HFFc6 (cell line): Measurements from ENCODE around the gene DOCK2. TPM values are rescaled to one million over a fixed set of nuclear protein-coding genes. Genes with fewer than 3 reads are reported as not detected.

Experiments
- DNase-seq: peaks from one replicate; pipeline ENCODE4 v3.0.0-alpha.2; 2018
- H3K27ac Mint-ChIP-seq: 2 replicates; pipeline ENCODE4 v1.8.0; 2020; ENCODE audit warnings: mild to moderate bottlenecking, mixed read lengths
- H3K27me3 Mint-ChIP-seq: 2 replicates; pipeline ENCODE4 v1.8.0; 2021; ENCODE audit warnings: mild to moderate bottlenecking, moderate library complexity, mixed read lengths; ENCODE audit not compliant: insufficient read depth
- H3K36me3 Mint-ChIP-seq: 2 replicates; pipeline ENCODE4 v1.8.0; 2021; ENCODE audit warnings: low read depth, mixed read lengths
- H3K4me1 Mint-ChIP-seq: 2 replicates; pipeline ENCODE4 v1.8.0; 2020; ENCODE audit warnings: low read depth, mixed read lengths
- H3K4me3 Mint-ChIP-seq: 2 replicates; pipeline ENCODE4 v1.8.0; 2020; ENCODE audit warnings: mild to moderate bottlenecking, moderate library complexity, mixed read lengths
- H3K9me3 Mint-ChIP-seq: 2 replicates; pipeline ENCODE4 v1.8.0; 2020; ENCODE audit warnings: mild to moderate bottlenecking, mixed read lengths
- total RNA-seq, 6 experiments: library from RNA; stranded (reverse); fragmentation: NEBNext Ultra II Directional; extraction: Animal tissue kit (Norgen Biotek cat#: 25700); gene quantifications; 2 replicates in 1 of 6; 3 replicates in 5 of 6; pipeline ENCODE4 v1.2.3, GENCODE V29; 2021
- TF ChIP-seq, protein P1 (sequence below): fragments of 200-600 bp; sonication (generic); IDR thresholded peaks from 2 replicates; pipeline ENCODE4 v1.5.0; 2021; ENCODE audit warnings: antibody characterized with exemption, mild to moderate bottlenecking

DOCK2 gene
- total RNA-seq, 6 experiments from 2014 or later: 1.4 to 6.5 (median 3.0) TPM

DNA sequence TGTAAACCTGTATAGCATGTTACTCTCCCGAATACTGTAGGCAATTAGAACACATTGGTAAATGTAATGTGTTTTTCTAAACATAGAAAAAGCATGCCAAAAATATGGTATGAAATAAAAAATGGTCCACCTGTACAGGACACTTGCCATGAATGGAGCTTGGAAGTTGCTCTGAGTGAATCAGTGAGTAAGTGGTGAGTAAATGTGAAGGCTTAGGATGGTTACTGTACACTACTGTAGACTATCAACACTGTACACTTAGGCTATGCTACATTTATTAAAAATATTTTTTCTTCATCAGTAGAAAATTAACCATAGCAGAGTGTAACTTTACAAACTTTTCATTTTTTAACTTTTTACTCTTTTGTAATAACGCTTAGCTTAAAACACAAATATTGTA lies 301.4 kb downstream of the DOCK2 start:
- no peak for DNase-seq
- H3K27ac Mint-ChIP-seq: no peak overlapping the region
- H3K4me3 Mint-ChIP-seq: no peak overlapping the region
- TF ChIP-seq, protein P1, sequence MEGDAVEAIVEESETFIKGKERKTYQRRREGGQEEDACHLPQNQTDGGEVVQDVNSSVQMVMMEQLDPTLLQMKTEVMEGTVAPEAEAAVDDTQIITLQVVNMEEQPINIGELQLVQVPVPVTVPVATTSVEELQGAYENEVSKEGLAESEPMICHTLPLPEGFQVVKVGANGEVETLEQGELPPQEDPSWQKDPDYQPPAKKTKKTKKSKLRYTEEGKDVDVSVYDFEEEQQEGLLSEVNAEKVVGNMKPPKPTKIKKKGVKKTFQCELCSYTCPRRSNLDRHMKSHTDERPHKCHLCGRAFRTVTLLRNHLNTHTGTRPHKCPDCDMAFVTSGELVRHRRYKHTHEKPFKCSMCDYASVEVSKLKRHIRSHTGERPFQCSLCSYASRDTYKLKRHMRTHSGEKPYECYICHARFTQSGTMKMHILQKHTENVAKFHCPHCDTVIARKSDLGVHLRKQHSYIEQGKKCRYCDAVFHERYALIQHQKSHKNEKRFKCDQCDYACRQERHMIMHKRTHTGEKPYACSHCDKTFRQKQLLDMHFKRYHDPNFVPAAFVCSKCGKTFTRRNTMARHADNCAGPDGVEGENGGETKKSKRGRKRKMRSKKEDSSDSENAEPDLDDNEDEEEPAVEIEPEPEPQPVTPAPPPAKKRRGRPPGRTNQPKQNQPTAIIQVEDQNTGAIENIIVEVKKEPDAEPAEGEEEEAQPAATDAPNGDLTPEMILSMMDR: no peak
- no peaks in the 10 kb centered on the region; the same call in 1 of the 2 replicates for H3K27me3 Mint-ChIP-seq
- no peaks in the 10 kb centered on the region for H3K9me3 Mint-ChIP-seq
- H3K36me3 Mint-ChIP-seq: peaks cover 21% of the 10 kb centered on the region
- H3K4me1 Mint-ChIP-seq: peaks cover 65% of the 10 kb centered on the region

DNA sequence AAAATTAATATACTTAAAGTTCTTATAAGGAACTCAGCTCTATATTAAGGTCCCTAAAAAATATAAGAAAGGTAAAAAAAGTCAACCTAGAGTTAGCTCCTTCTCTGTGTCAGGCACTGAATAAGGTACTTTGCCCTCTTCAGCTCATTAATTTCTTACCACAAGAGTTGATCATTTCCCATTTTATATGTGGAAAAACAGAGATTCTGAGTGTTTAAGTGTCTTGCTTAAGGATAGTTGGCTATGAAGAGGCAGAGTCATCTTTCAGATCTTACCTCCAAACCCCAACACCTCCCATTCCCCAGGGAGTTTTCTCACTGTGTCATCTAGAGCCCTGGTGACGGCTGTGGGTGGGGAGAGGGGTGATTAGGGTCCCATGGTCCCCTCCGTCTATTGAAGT lies 302.7 kb downstream of the DOCK2 start:
- TF ChIP-seq, protein P1: no peak
- Mint-ChIP-seq H3K4me3 (no peak overlapping the region), H3K27ac (no peak overlapping the region), H3K36me3 (peaks cover 21% of the 10 kb centered on the region), H3K9me3 (no peaks in the 10 kb centered on the region), H3K4me1 (peaks cover 65% of the 10 kb centered on the region), H3K27me3 (no peaks in the 10 kb centered on the region; the same call in 1 of the 2 replicates)
- no peak for DNase-seq

DNA sequence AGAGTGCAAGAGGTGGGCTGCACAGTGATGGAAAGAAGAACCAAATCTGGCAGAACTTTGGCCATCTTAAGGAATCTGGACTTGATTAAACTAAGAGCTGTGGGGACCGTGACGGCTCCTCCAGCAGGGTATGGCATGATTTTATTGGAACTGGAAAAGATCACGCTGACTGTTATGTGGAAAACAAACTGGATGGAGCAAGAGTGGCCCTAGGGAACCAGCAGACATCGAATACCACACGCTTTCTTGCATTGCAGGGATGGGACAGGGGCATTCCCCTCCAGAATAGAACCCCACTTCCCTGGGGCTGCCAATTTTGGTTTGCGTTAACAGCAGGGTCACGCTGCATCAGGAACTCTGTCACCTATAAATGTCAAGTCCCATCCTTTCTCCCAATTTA lies 304.5 kb downstream of the DOCK2 start:
- Mint-ChIP-seq H3K4me3 (no peak overlapping the region), H3K27me3 (no peaks in the 10 kb centered on the region; the same call in 1 of the 2 replicates), H3K4me1 (peaks cover 65% of the 10 kb centered on the region), H3K27ac (peak overlapping the region; percentile 56), H3K9me3 (no peaks in the 10 kb centered on the region), H3K36me3 (peaks cover 22% of the 10 kb centered on the region)
- TF ChIP-seq, protein P1: no peak
- DNase-seq: no peak

DNA sequence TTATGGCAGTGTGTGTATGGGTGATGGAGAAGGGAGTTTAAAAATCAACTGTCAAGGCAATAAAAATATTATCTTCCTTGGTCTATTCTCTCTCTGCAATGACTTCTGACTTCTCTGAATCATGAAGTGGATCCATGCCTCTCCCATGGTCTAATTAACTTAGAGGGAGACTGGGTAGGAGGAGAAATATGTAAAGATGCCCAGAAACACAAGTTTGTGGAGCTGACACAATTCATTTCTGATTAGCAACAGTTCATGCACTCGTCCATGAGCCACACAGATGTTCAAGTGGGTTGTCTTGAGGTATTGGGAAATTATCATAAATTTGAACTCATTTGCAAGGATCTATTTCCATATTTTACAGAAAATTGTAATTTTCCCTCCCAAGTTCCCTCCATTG lies 305.1 kb downstream of the DOCK2 start:
- Mint-ChIP-seq H3K27me3 (peaks cover 1% of the 10 kb centered on the region; the same call in 1 of the 2 replicates), H3K9me3 (no peaks in the 10 kb centered on the region), H3K36me3 (peaks cover 24% of the 10 kb centered on the region), H3K4me1 (peaks cover 65% of the 10 kb centered on the region), H3K27ac (peak overlapping the region; percentile 56), H3K4me3 (no peak overlapping the region)
- TF ChIP-seq, protein P1: no peak
- DNase-seq: peak; percentile 29

DNA sequence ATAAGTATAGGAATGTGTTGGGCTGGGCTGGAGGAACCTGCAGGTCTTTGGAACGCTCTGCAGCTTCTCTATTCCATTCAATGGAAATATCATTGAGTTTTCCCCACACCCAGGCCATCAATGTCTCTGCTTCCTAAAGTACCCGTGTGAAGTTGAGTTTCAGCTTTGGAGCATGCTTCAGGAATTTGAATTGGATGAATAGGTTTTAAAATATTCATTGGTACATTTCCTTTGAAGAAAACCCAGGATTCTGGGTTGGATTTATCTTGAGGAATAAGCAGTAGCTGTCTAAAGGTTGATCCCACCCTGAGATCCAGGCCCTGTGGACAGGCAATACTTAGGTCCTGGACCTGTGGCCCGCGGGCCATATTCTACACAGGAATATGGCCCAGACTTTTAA lies 306.0 kb downstream of the DOCK2 start:
- H3K27ac Mint-ChIP-seq: peak overlapping the region; percentile 56
- no peaks in the 10 kb centered on the region for H3K9me3 Mint-ChIP-seq
- TF ChIP-seq, protein P1: no peak
- peaks cover 70% of the 10 kb centered on the region for H3K4me1 Mint-ChIP-seq
- H3K36me3 Mint-ChIP-seq: peaks cover 33% of the 10 kb centered on the region
- peaks cover 1% of the 10 kb centered on the region; the same call in 1 of the 2 replicates for H3K27me3 Mint-ChIP-seq
- no peak overlapping the region for H3K4me3 Mint-ChIP-seq
- peak; percentile 6 for DNase-seq

DNA sequence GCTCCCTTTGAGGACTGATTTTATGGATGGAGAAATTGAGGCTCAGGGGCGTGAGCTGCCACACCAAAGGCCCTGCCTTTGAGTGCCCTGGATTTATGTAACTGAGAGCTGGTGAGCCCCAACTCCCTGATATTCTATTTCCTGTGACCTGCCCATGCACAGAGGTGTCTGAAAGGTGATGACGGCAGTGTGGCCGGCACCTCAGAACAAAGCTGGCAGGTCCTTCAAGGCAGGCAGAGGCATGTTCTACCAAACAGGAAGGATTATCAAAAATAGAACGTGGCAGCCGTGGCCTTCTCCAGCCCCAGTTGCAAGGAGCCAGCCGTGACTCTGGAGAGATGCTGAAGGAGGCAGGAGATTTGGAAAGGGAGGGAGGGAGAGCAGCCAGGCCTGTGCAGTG lies 307.0 kb downstream of the DOCK2 start:
- Mint-ChIP-seq H3K4me3 (no peak overlapping the region), H3K9me3 (no peaks in the 10 kb centered on the region), H3K27me3 (peaks cover 1% of the 10 kb centered on the region; the same call in 1 of the 2 replicates), H3K36me3 (peaks cover 38% of the 10 kb centered on the region), H3K4me1 (peaks cover 76% of the 10 kb centered on the region), H3K27ac (peak overlapping the region; percentile 29; the same call in 1 of the 2 replicates)
- TF ChIP-seq, protein P1: no peak
- DNase-seq: no peak
